PFSK-1 (cell line): ENCODE results near the gene PLB1.

Experiments
- FOXP2 ChIP-seq: optimal IDR thresholded peaks from 2 replicates; pipeline ENCODE3; 2011; ENCODE audit warnings: borderline replicate concordance, control low read depth, inconsistent platforms; ENCODE audit not compliant: insufficient read depth; ENCODE audit errors: extremely low read length, extremely low read depth
- POLR2AphosphoS5 ChIP-seq: IDR thresholded peaks from 2 replicates; pipeline ENCODE4 v1.6.1; 2012; ENCODE audit warnings: low read depth, mild to moderate bottlenecking, control low read depth, low read length, moderate library complexity
- REST ChIP-seq, 2 experiments: IDR thresholded peaks; 2 replicates each; pipeline versions ENCODE4 v1.6.1 to v1.8.0; 2011 to 2012; ENCODE audit warnings: low read depth in 2 of 2, low read length in 2 of 2, control low read depth in 1 of 2, inconsistent platforms in 1 of 2, mild to moderate bottlenecking in 1 of 2, moderate library complexity in 1 of 2; ENCODE audit not compliant: insufficient read depth in 1 of 2
- SIN3A ChIP-seq: IDR thresholded peaks from 2 replicates; pipeline ENCODE4 v1.6.1; 2012; ENCODE audit warnings: mild to moderate bottlenecking, low read length, moderate library complexity, borderline replicate concordance; ENCODE audit not compliant: insufficient read depth
- TAF1 ChIP-seq: IDR thresholded peaks from 2 replicates; pipeline ENCODE4 v1.6.1; 2012; ENCODE audit warnings: low read length, control low read depth, borderline replicate concordance; ENCODE audit not compliant: insufficient read depth

PLB1 gene

GRCh38 chr2:28624793-28625701 is 129.2 kb downstream of the PLB1 start:
- TF ChIP-seq TAF1 (no peak), POLR2AphosphoS5 (no peak), FOXP2 (no peak), REST (IDR thresholded peaks at IDR 0.05; ENCODE audit: insufficient read depth in 1 of 2, low read depth in 2 of 2, low read length in 2 of 2) (no peak), SIN3A (no peak)

- TF ChIP-seq POLR2AphosphoS5: no peak
- no peak for TF ChIP-seq TAF1
- no peak for TF ChIP-seq SIN3A
- TF ChIP-seq REST (IDR thresholded peaks at IDR 0.05; ENCODE audit: insufficient read depth in 1 of 2, low read depth in 2 of 2, low read length in 2 of 2): no peak
- TF ChIP-seq FOXP2: no peak
Measured at GRCh38 chr2:28626376-28626775, 130.5 kb downstream of the PLB1 start.

- TF ChIP-seq POLR2AphosphoS5: no peak
- no peak for TF ChIP-seq FOXP2
- TF ChIP-seq TAF1: no peak
- no peak for TF ChIP-seq SIN3A
- TF ChIP-seq REST (IDR thresholded peaks at IDR 0.05; ENCODE audit: insufficient read depth in 1 of 2, low read depth in 2 of 2, low read length in 2 of 2): no peak
Measured at GRCh38 chr2:28626891-28627421, 131.1 kb downstream of the PLB1 start.

- TF ChIP-seq REST (IDR thresholded peaks at IDR 0.05; ENCODE audit: insufficient read depth in 1 of 2, low read depth in 2 of 2, low read length in 2 of 2) (no peak), FOXP2 (no peak), POLR2AphosphoS5 (no peak), SIN3A (no peak), TAF1 (no peak)
Measured at GRCh38 chr2:28627722-28628480, 132.0 kb downstream of the PLB1 start.
